Lower lobe of right lung (tissue), 2 donors: ENCODE data around the gene GBP1. TPM values are rescaled to one million over a fixed set of nuclear protein-coding genes. Genes with fewer than 3 reads are reported as not detected.

Experiments used
- ATAC-seq, 2 donors: fragments of 200-7000 bp; cut with Tn5 transposase; one replicate each; pipeline ENCODE4 v1.9.1; 2020 to 2022; ENCODE audit warnings: mild to moderate bottlenecking in 2 of 2, moderate library complexity in 2 of 2
- DNase-seq: peaks from one replicate; pipeline ENCODE4 v3.0.0-alpha.2; 2020
- H3K27ac ChIP-seq: fragments of 200-600 bp; one replicate; pipeline ENCODE4 v1.8.0; 2022
- H3K27me3 ChIP-seq: fragments of 200-600 bp; one replicate; pipeline ENCODE4 v1.8.0; 2022; ENCODE audit warnings: low read depth
- H3K36me3 ChIP-seq: fragments of 200-600 bp; one replicate; pipeline ENCODE4 v1.8.0; 2022; ENCODE audit warnings: mild to moderate bottlenecking
- H3K4me1 ChIP-seq: fragments of 200-600 bp; one replicate; pipeline ENCODE4 v1.8.0; 2022
- H3K4me3 ChIP-seq: fragments of 200-600 bp; one replicate; pipeline ENCODE4 v1.8.0; 2022; ENCODE audit warnings: mild to moderate bottlenecking
- H3K9me3 ChIP-seq: fragments of 200-600 bp; one replicate; pipeline ENCODE4 v1.8.0; 2022
- CTCF ChIP-seq: fragments of 200-600 bp; IDR thresholded peaks from one replicate; pipeline ENCODE4 v1.8.0; 2022; ENCODE audit warnings: antibody characterized with exemption, mild to moderate bottlenecking
- intact Hi-C: fragments of 100-400 bp; cut with DNase I; formaldehyde crosslinking; loops from one replicate; pipeline ENCODE4 v1.11.0; 2022
- total RNA-seq: library from RNA; stranded (reverse); fragmentation: NEBNext Ultra II Directional; extraction: Animal tissue kit (Norgen Biotek cat#: 25700); gene quantifications from one replicate; pipeline ENCODE4 v1.2.1, GENCODE V29; 2021
- donor health status: DM: no; HTN: yes; CAD: no; lungs with severe emphysema.

Gene GBP1
- total RNA-seq, 1 donor from 2014 or later = 54.2 TPM

- Histone ChIP-seq H3K4me3 (no peak overlapping the region), H3K4me1 (no peaks in the 10 kb centered on the region), H3K27ac (no peak overlapping the region), H3K9me3 (no peaks in the 10 kb centered on the region), H3K27me3 (no peaks in the 10 kb centered on the region), H3K36me3 (no peaks in the 10 kb centered on the region)
- intact Hi-C loops = no loop called here
- DNase-seq (no peak), ATAC-seq (no peak)
- TF ChIP-seq CTCF = no peak
Measured at GRCh38 chr1:89044970-89045721, 19.9 kb downstream of the GBP1 start.

- Histone ChIP-seq H3K4me3 (no peak overlapping the region), H3K4me1 (no peaks in the 10 kb centered on the region), H3K27me3 (no peaks in the 10 kb centered on the region), H3K36me3 (no peaks in the 10 kb centered on the region), H3K9me3 (no peaks in the 10 kb centered on the region), H3K27ac (no peak overlapping the region)
- DNase-seq (no peak), ATAC-seq (no peak)
- intact Hi-C loops = no loop called here
- TF ChIP-seq CTCF = no peak
Measured at GRCh38 chr1:89043940-89044339, 21.1 kb downstream of the GBP1 start.

- no peaks in the 10 kb centered on the region for H3K36me3 ChIP-seq
- H3K4me3 ChIP-seq = no peak overlapping the region
- intact Hi-C loops = no loop called here
- TF ChIP-seq CTCF = no peak
- no peak overlapping the region for H3K27ac ChIP-seq
- ATAC-seq (no peak), DNase-seq (no peak)
- no peaks in the 10 kb centered on the region for H3K27me3 ChIP-seq
- no peaks in the 10 kb centered on the region for H3K4me1 ChIP-seq
- H3K9me3 ChIP-seq = no peaks in the 10 kb centered on the region
Measured at GRCh38 chr1:89042491-89042890, 22.5 kb downstream of the GBP1 start.

- no peak for TF ChIP-seq CTCF
- Histone ChIP-seq H3K4me1 (no peaks in the 10 kb centered on the region), H3K4me3 (no peak overlapping the region), H3K27me3 (no peaks in the 10 kb centered on the region), H3K27ac (no peak overlapping the region), H3K36me3 (no peaks in the 10 kb centered on the region), H3K9me3 (no peaks in the 10 kb centered on the region)
- ATAC-seq (no peak), DNase-seq (no peak)
- intact Hi-C loops = no loop called here
Measured at GRCh38 chr1:89041721-89042120, 23.3 kb downstream of the GBP1 start.

- H3K9me3 ChIP-seq = no peaks in the 10 kb centered on the region
- H3K27me3 ChIP-seq = no peaks in the 10 kb centered on the region
- no peak overlapping the region for H3K4me3 ChIP-seq
- ATAC-seq (no peak), DNase-seq (no peak)
- intact Hi-C loops = no loop called here
- TF ChIP-seq CTCF = no peak
- H3K36me3 ChIP-seq = no peaks in the 10 kb centered on the region
- H3K27ac ChIP-seq = no peak overlapping the region
- no peaks in the 10 kb centered on the region for H3K4me1 ChIP-seq
Measured at GRCh38 chr1:89041119-89041641, 23.8 kb downstream of the GBP1 start.
